HepG2 (cell line): ENCODE data around the gene PKMYT1. TPM values are rescaled to one million over a fixed set of nuclear protein-coding genes. Genes with fewer than 3 reads are reported as not detected.

Experiments used
- CCAR2 ChIP-seq: fragments of 200-400 bp; formaldehyde crosslinking; optimal IDR thresholded peaks from 2 replicates; pipeline ENCODE3; 2018; ENCODE audit warnings: low read depth, mild to moderate bottlenecking, low read length, moderate library complexity
- CHD2 ChIP-seq: IDR thresholded peaks from 2 replicates; pipeline ENCODE4 v1.6.1; 2011; ENCODE audit warnings: low read depth, low read length, improper control_type of control experiment
- HOXA7 ChIP-seq: sonication (generic); formaldehyde crosslinking; IDR thresholded peaks from 2 replicates; pipeline ENCODE4 v1.8.1; 2022; ENCODE audit warnings: mild to moderate bottlenecking, missing genetic modification reagents, moderate library complexity
- KDM5B ChIP-seq: sonication (generic); formaldehyde crosslinking; IDR thresholded peaks from 2 replicates; pipeline ENCODE4 v1.4.0; 2020; ENCODE audit warnings: missing genetic modification reagents, mild to moderate bottlenecking, borderline replicate concordance
- MED1 ChIP-seq: sonication (generic); formaldehyde crosslinking; IDR thresholded peaks from 2 replicates; pipeline ENCODE4 v1.4.0; 2020; ENCODE audit warnings: missing genetic modification reagents
- PCBP2 ChIP-seq: fragments of 200-400 bp; formaldehyde crosslinking; optimal IDR thresholded peaks from 2 replicates; pipeline ENCODE3; 2018; ENCODE audit warnings: low read length, low read depth; ENCODE audit not compliant: poor library complexity, severe bottlenecking
- PHF20 ChIP-seq: sonication (generic); formaldehyde crosslinking; IDR thresholded peaks from 2 replicates; pipeline ENCODE4 v1.5.0; 2020; ENCODE audit warnings: mild to moderate bottlenecking, missing genetic modification reagents
- ZFX ChIP-seq: sonication (generic); formaldehyde crosslinking; IDR thresholded peaks from 2 replicates; pipeline ENCODE4 v1.4.0; 2020; ENCODE audit warnings: mild to moderate bottlenecking, low read depth, missing genetic modification reagents, moderate library complexity
- ZFY ChIP-seq: sonication (generic); formaldehyde crosslinking; IDR thresholded peaks from 2 replicates; pipeline ENCODE4 v1.4.0; 2020; ENCODE audit warnings: missing genetic modification reagents
- ZNF30 ChIP-seq: sonication (generic); formaldehyde crosslinking; IDR thresholded peaks from 2 replicates; pipeline ENCODE4 v1.5.0; 2020; ENCODE audit warnings: mild to moderate bottlenecking, missing genetic modification reagents
- ZNF350 ChIP-seq: sonication (generic); formaldehyde crosslinking; IDR thresholded peaks from 2 replicates; pipeline ENCODE4 v1.4.0; 2020; ENCODE audit warnings: mild to moderate bottlenecking, low read depth, missing genetic modification reagents, borderline replicate concordance
- ZNF761 ChIP-seq: sonication (generic); formaldehyde crosslinking; conservative IDR thresholded peaks from 2 replicates; pipeline ENCODE4 v1.4.0; 2020; ENCODE audit warnings: mild to moderate bottlenecking, missing genetic modification reagents
- polyA plus RNA-seq, 8 experiments: library from polyadenylated mRNA; depleted of rRNA in 3 of 8; stranded (reverse) in 7 of 8; unstranded in 1 of 8; fragments of >200 nt; fragmentation: Illumina TruSeq in 4 of 8; extraction: Trizol in 4 of 8; gene quantifications; 2 replicates each; pipeline versions ENCODE4 v1.2.1 to v1.2.3, GENCODE V29; 2011 to 2016; ENCODE audit warnings: low read depth in 4 of 8, missing spikeins in 1 of 8, mixed read lengths in 1 of 8; ENCODE audit not compliant: insufficient read depth in 1 of 8
- total RNA-seq, 5 experiments: library from RNA; depleted of rRNA; stranded (reverse); fragments of >200 nt; fragmentation: Illumina TruSeq; extraction: Trizol; gene quantifications; 2 replicates each; pipeline ENCODE4 v1.2.3, GENCODE V29; 2016; ENCODE audit warnings: low read depth in 1 of 5
- TF ChIP-seq, protein P1 (sequence below): IDR thresholded peaks from 2 replicates; pipeline ENCODE4 v1.6.1; 2018; ENCODE audit warnings: missing genetic modification reagents
- TF ChIP-seq, protein P2 (sequence below): IDR thresholded peaks from 2 replicates; pipeline ENCODE4 v1.6.1; 2016; ENCODE audit warnings: mild to moderate bottlenecking, missing biosample characterization, missing genetic modification reagents
- TF ChIP-seq, protein P3 (sequence below): sonication (generic); formaldehyde crosslinking; conservative IDR thresholded peaks from 2 replicates; pipeline ENCODE4 v1.8.0; 2022; ENCODE audit warnings: low read depth, missing genetic modification reagents
- TF ChIP-seq, protein P4 (sequence below): sonication (generic); formaldehyde crosslinking; IDR thresholded peaks from 2 replicates; pipeline ENCODE4 v1.4.0; 2020; ENCODE audit warnings: mild to moderate bottlenecking, missing genetic modification reagents, borderline replicate concordance
- TF ChIP-seq, protein P5 (sequence below): sonication (generic); formaldehyde crosslinking; IDR thresholded peaks from 2 replicates; pipeline ENCODE4 v1.5.0; 2020; ENCODE audit warnings: mild to moderate bottlenecking, missing genetic modification reagents
- TF ChIP-seq, protein P6 (sequence below): sonication (generic); formaldehyde crosslinking; IDR thresholded peaks from 2 replicates; pipeline ENCODE4 v1.5.0; 2020; ENCODE audit warnings: mild to moderate bottlenecking, missing genetic modification reagents, borderline replicate concordance

Gene PKMYT1
- total and polyA plus RNA-seq, 2 of the 13 experiments (the other 11 are each of a cell fraction or from before 2014, with no cell fraction given), result 7.0 to 27.8 TPM

DNA sequence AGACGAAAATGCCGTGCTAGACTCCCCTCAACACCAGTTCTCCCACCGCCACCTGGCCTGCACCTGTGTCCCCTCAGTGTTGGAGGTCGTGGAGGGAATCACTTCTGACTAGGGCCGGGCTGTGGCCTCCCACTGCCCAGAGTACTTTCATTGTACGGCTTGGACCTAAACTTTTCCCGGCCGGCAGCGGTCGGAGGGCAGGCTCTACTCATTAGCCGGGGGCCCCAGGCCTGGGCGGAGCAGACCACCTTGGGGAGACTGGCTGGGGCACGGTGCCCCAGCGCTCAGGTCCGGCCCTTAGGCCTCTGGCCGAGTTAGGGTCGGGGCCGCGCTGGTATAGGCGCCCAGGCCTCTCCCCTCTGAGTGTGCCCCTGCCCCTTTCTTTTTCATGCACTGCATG lies 37.1 kb upstream of the PKMYT1 start (continued):
- TF ChIP-seq ZFY (CRISPR knock-in tag), result peak; percentile 66; the same call in 1 of the 2 replicates
- 0 out of 2 replicates have a peak, but pooled peaks have one; percentile 28 for TF ChIP-seq MED1 (CRISPR knock-in tag)
- TF ChIP-seq, protein P1, sequence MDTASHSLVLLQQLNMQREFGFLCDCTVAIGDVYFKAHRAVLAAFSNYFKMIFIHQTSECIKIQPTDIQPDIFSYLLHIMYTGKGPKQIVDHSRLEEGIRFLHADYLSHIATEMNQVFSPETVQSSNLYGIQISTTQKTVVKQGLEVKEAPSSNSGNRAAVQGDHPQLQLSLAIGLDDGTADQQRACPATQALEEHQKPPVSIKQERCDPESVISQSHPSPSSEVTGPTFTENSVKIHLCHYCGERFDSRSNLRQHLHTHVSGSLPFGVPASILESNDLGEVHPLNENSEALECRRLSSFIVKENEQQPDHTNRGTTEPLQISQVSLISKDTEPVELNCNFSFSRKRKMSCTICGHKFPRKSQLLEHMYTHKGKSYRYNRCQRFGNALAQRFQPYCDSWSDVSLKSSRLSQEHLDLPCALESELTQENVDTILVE (CRISPR knock-in tag), result no peak
- TF ChIP-seq ZNF350 (CRISPR knock-in tag), result no peak
- TF ChIP-seq ZFX, result peak; percentile 60; the same call in 1 of the 2 replicates
- TF ChIP-seq PCBP2, result no peak
- TF ChIP-seq CCAR2, result no peak
- TF ChIP-seq, protein P2, sequence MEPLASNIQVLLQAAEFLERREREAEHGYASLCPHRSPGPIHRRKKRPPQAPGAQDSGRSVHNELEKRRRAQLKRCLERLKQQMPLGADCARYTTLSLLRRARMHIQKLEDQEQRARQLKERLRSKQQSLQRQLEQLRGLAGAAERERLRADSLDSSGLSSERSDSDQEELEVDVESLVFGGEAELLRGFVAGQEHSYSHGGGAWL (CRISPR knock-in tag), result no peak; the same call in 1 of the 2 replicates
- TF ChIP-seq, protein P3, sequence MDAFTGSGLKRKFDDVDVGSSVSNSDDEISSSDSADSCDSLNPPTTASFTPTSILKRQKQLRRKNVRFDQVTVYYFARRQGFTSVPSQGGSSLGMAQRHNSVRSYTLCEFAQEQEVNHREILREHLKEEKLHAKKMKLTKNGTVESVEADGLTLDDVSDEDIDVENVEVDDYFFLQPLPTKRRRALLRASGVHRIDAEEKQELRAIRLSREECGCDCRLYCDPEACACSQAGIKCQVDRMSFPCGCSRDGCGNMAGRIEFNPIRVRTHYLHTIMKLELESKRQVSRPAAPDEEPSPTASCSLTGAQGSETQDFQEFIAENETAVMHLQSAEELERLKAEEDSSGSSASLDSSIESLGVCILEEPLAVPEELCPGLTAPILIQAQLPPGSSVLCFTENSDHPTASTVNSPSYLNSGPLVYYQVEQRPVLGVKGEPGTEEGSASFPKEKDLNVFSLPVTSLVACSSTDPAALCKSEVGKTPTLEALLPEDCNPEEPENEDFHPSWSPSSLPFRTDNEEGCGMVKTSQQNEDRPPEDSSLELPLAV (CRISPR knock-in tag), result no peak
- no peak for TF ChIP-seq CHD2
- no peak for TF ChIP-seq ZNF761 (CRISPR knock-in tag)
- TF ChIP-seq HOXA7 (CRISPR knock-in tag), result no peak
- TF ChIP-seq, protein P4, sequence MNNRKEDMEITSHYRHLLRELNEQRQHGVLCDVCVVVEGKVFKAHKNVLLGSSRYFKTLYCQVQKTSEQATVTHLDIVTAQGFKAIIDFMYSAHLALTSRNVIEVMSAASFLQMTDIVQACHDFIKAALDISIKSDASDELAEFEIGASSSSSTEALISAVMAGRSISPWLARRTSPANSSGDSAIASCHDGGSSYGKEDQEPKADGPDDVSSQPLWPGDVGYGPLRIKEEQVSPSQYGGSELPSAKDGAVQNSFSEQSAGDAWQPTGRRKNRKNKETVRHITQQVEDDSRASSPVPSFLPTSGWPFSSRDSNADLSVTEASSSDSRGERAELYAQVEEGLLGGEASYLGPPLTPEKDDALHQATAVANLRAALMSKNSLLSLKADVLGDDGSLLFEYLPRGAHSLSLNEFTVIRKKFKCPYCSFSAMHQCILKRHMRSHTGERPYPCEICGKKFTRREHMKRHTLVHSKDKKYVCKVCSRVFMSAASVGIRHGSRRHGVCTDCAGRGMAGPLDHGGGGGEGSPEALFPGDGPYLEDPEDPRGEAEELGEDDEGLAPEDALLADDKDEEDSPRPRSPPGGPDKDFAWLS, result no peak
- TF ChIP-seq ZNF30 (CRISPR knock-in tag), result no peak
- no peak for TF ChIP-seq PHF20 (CRISPR knock-in tag)
- no peak for TF ChIP-seq KDM5B (CRISPR knock-in tag)
- TF ChIP-seq, protein P5, sequence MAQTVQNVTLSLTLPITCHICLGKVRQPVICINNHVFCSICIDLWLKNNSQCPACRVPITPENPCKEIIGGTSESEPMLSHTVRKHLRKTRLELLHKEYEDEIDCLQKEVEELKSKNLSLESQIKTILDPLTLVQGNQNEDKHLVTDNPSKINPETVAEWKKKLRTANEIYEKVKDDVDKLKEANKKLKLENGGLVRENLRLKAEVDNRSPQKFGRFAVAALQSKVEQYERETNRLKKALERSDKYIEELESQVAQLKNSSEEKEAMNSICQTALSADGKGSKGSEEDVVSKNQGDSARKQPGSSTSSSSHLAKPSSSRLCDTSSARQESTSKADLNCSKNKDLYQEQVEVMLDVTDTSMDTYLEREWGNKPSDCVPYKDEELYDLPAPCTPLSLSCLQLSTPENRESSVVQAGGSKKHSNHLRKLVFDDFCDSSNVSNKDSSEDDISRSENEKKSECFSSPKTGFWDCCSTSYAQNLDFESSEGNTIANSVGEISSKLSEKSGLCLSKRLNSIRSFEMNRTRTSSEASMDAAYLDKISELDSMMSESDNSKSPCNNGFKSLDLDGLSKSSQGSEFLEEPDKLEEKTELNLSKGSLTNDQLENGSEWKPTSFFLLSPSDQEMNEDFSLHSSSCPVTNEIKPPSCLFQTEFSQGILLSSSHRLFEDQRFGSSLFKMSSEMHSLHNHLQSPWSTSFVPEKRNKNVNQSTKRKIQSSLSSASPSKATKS (CRISPR knock-in tag), result no peak
- TF ChIP-seq, protein P6, sequence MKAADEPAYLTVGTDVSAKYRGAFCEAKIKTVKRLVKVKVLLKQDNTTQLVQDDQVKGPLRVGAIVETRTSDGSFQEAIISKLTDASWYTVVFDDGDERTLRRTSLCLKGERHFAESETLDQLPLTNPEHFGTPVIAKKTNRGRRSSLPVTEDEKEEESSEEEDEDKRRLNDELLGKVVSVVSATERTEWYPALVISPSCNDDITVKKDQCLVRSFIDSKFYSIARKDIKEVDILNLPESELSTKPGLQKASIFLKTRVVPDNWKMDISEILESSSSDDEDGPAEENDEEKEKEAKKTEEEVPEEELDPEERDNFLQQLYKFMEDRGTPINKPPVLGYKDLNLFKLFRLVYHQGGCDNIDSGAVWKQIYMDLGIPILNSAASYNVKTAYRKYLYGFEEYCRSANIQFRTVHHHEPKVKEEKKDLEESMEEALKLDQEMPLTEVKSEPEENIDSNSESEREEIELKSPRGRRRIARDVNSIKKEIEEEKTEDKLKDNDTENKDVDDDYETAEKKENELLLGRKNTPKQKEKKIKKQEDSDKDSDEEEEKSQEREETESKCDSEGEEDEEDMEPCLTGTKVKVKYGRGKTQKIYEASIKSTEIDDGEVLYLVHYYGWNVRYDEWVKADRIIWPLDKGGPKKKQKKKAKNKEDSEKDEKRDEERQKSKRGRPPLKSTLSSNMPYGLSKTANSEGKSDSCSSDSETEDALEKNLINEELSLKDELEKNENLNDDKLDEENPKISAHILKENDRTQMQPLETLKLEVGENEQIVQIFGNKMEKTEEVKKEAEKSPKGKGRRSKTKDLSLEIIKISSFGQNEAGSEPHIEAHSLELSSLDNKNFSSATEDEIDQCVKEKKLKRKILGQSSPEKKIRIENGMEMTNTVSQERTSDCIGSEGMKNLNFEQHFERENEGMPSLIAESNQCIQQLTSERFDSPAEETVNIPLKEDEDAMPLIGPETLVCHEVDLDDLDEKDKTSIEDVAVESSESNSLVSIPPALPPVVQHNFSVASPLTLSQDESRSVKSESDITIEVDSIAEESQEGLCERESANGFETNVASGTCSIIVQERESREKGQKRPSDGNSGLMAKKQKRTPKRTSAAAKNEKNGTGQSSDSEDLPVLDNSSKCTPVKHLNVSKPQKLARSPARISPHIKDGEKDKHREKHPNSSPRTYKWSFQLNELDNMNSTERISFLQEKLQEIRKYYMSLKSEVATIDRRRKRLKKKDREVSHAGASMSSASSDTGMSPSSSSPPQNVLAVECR, result 0 out of 2 replicates have a peak, but pooled peaks have one; percentile 3
